ENCODE measurements around the gene ETNK2. TPM values are rescaled to one million over a fixed set of nuclear protein-coding genes. Genes with fewer than 3 reads are reported as not detected.

ETNK2 gene
- total RNA-seq, 1 donor from 2014 or later: 5.3 TPM

DNA sequence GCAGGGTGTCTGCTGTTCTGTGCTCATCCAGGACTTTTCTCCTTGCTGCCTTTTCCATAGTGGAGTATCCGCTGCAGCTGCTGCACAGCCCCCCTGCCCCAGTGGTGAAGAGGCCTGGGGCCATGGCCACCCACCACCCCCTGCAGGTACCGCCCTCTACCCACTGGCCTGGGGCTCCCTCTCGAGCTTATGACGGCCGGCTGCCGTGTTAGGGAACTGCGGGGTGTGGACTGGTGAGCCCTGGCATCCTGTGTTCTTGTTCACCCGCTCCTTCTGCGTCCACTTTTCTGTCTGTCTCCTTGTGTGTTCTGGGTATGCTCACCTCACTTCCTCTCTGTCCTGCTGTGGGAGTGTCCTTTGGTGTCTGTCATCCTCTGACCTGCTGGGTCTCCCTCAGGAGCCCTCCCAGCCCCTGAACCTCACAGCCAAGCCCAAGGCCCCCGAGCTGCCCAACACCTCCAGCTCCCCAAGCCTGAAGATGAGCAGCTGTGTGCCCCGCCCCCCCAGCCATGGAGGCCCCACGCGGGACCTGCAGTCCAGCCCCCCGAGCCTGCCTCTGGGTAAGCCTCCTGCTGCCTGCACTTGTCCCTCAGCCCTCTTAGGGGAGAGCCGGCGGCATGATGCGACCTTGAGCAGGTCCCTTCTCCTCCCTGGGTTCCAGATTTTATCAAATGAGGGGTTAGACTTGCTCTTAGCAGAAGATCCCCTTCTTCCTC lies 29.8 kb downstream of the ETNK2 start:
- Histone ChIP-seq H3K4me2 (no peak overlapping the region), H3K9ac (no peak overlapping the region), H3K79me2 (ENCODE audit: low read depth) (no peaks in the 10 kb centered on the region), H3K27me3 (no peaks in the 10 kb centered on the region), H3K9me3 (ENCODE audit: low read depth) (no peaks in the 10 kb centered on the region), H3K36me3 (no peaks in the 10 kb centered on the region), H3K4me3 (no peak overlapping the region), H2AFZ (replicated peaks) (no peak overlapping the region), H4K20me1 (ENCODE audit: low read depth) (peaks cover 6% of the 10 kb centered on the region), H3K4me1 (peaks cover 3% of the 10 kb centered on the region), H3K27ac (no peak overlapping the region), H3F3A (ENCODE audit: low read depth) (no peaks in the 10 kb centered on the region)
- Mint-ChIP-seq H3K27ac (no peak overlapping the region), H3K4me3 (no peak overlapping the region), H3K27me3 (ENCODE audit: insufficient read depth, low read depth) (peaks cover 7% of the 10 kb centered on the region), H3K4me1 (peaks cover 20% of the 10 kb centered on the region), H3K9me3 (no peaks in the 10 kb centered on the region), H3K36me3 (peaks cover 28% of the 10 kb centered on the region)
- TF ChIP-seq CTCF (IDR thresholded peaks at IDR 0.05) (no peak), EZH2 (IDR thresholded peaks at IDR 0.05) (no peak), EZH2phosphoT487 (IDR thresholded peaks at IDR 0.05) (no peak)
- no peak for DNase-seq (ENCODE audit: low spot score)

- H3K36me3 Mint-ChIP-seq: peaks cover 20% of the 10 kb centered on the region
- no peaks in the 10 kb centered on the region for H3K27me3 Mint-ChIP-seq (ENCODE audit: insufficient read depth, low read depth)
- Histone ChIP-seq H2AFZ (replicated peaks) (no peak overlapping the region), H3K9me3 (ENCODE audit: low read depth) (no peaks in the 10 kb centered on the region), H3K4me2 (no peak overlapping the region), H3K4me1 (no peaks in the 10 kb centered on the region), H3K9ac (no peak overlapping the region), H3K36me3 (no peaks in the 10 kb centered on the region), H3K27me3 (no peaks in the 10 kb centered on the region), H3K79me2 (ENCODE audit: low read depth) (peaks cover 36% of the 10 kb centered on the region), H4K20me1 (ENCODE audit: low read depth) (peaks cover 52% of the 10 kb centered on the region), H3K4me3 (no peak overlapping the region), H3K27ac (no peak overlapping the region), H3F3A (ENCODE audit: low read depth) (no peaks in the 10 kb centered on the region)
- peaks cover 18% of the 10 kb centered on the region for H3K4me1 Mint-ChIP-seq
- TF ChIP-seq EZH2phosphoT487 (IDR thresholded peaks at IDR 0.05): no peak
- no peak for TF ChIP-seq EZH2 (IDR thresholded peaks at IDR 0.05)
- no peak for TF ChIP-seq CTCF (IDR thresholded peaks at IDR 0.05)
- DNase-seq (ENCODE audit: low spot score): no peak
- no peaks in the 10 kb centered on the region for H3K9me3 Mint-ChIP-seq
- no peak overlapping the region for H3K27ac Mint-ChIP-seq
- no peak overlapping the region for H3K4me3 Mint-ChIP-seq
Observed at GRCh38 chr1:204116539-204116938, 35.3 kb downstream of the ETNK2 start.

GRCh38 chr1:204115116-204115515 lies 36.7 kb downstream of the ETNK2 start:
- Mint-ChIP-seq H3K4me1 (peaks cover 25% of the 10 kb centered on the region), H3K9me3 (no peaks in the 10 kb centered on the region), H3K36me3 (peaks cover 20% of the 10 kb centered on the region), H3K27me3 (ENCODE audit: insufficient read depth, low read depth) (no peaks in the 10 kb centered on the region), H3K4me3 (peak overlapping the region; percentile 10), H3K27ac (peak overlapping the region; percentile 81)
- Histone ChIP-seq H3K4me3 (no peak overlapping the region), H4K20me1 (ENCODE audit: low read depth) (peaks cover 66% of the 10 kb centered on the region), H3K4me2 (no peak overlapping the region), H3K9me3 (ENCODE audit: low read depth) (no peaks in the 10 kb centered on the region), H2AFZ (replicated peaks) (no peak overlapping the region), H3K27me3 (no peaks in the 10 kb centered on the region), H3K9ac (no peak overlapping the region), H3K4me1 (no peaks in the 10 kb centered on the region), H3K27ac (no peak overlapping the region), H3F3A (ENCODE audit: low read depth) (peaks cover 5% of the 10 kb centered on the region), H3K36me3 (no peaks in the 10 kb centered on the region), H3K79me2 (ENCODE audit: low read depth) (peaks cover 51% of the 10 kb centered on the region)
- TF ChIP-seq CTCF (IDR thresholded peaks at IDR 0.05) (no peak), EZH2 (IDR thresholded peaks at IDR 0.05) (no peak), EZH2phosphoT487 (IDR thresholded peaks at IDR 0.05) (no peak)
- DNase-seq (ENCODE audit: low spot score): no peak

Measured in neural progenitor cell (in vitro differentiated cells).